Muscle of leg (tissue), 11 donors: ENCODE data around the gene PLPPR1. TPM values are rescaled to one million over a fixed set of nuclear protein-coding genes. Genes with fewer than 3 reads are reported as not detected.

Experiments
- DNase-seq: peaks from one replicate; pipeline ENCODE4 v3.0.0; 2013
- H3K27ac ChIP-seq: one replicate; pipeline ENCODE4 v1.5.1; 2013; ENCODE audit warnings: mild to moderate bottlenecking, low read length, control low read depth
- H3K27me3 ChIP-seq: one replicate; pipeline ENCODE4 v1.6.1; 2013; ENCODE audit warnings: low read length; ENCODE audit not compliant: control insufficient read depth, insufficient read depth
- H3K36me3 ChIP-seq: one replicate; pipeline ENCODE4 v1.6.1; 2013; ENCODE audit warnings: low read length; ENCODE audit not compliant: control insufficient read depth, insufficient read depth
- H3K4me1 ChIP-seq: one replicate; pipeline ENCODE4 v1.6.1; 2013; ENCODE audit warnings: low read length; ENCODE audit not compliant: control insufficient read depth, insufficient read depth
- H3K4me3 ChIP-seq: one replicate; pipeline ENCODE4 v1.5.1; 2013; ENCODE audit warnings: low read length, control low read depth
- H3K9me3 ChIP-seq: replicated peaks from 2 replicates; pipeline ENCODE4 v1.6.1; 2013; ENCODE audit warnings: low read depth, low read length; ENCODE audit not compliant: control insufficient read depth
- WGBS: methylation state at CpG from one replicate; pipeline ENCODE4 v1.1.5; 2013; ENCODE audit warnings: missing lambda C conversion rate; ENCODE audit not compliant: insufficient coverage; 5-methylcytosine and 5-hydroxymethylcytosine counted together
- polyA plus RNA-seq, 8 donors: library from polyadenylated mRNA; unstranded; fragments of 120-200 nt; gene quantifications; one replicate each; pipeline versions ENCODE4 v1.2.1 to v1.2.3, GENCODE V29; 2013; ENCODE audit warnings: inconsistent platforms in 1 of 8, low replicate concordance in 1 of 8; ENCODE audit not compliant: insufficient read length in 8 of 8, insufficient read depth in 1 of 8
- total RNA-seq: library from RNA; stranded (reverse); fragments of 120-200 nt; gene quantifications from one replicate; pipeline ENCODE4 v1.2.4, GENCODE V29; 2013

The PLPPR1 gene
- total and polyA plus RNA-seq, 9 donors = 1.8 to 4.3 (median 2.9) TPM

DNA sequence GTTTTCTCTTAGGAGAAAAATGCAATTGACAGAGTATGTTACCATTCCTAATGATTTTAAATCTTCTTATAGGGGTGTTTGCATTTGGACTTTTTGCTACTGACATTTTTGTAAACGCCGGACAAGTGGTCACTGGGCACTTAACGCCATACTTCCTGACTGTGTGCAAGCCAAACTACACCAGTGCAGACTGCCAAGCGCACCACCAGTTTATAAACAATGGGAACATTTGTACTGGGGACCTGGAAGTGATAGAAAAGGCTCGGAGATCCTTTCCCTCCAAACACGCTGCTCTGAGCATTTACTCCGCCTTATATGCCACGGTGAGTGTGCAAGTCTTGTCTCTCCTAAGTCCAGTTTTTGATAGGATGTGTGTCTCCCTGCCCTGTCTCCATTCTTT, 280.6 kb downstream of the PLPPR1 start:
- Histone ChIP-seq H3K4me1 (no peaks in the 10 kb centered on the region), H3K9me3 (no peaks in the 10 kb centered on the region), H3K27me3 (no peaks in the 10 kb centered on the region), H3K4me3 (no peak overlapping the region), H3K27ac (no peak overlapping the region), H3K36me3 (no peaks in the 10 kb centered on the region)
- no peak for DNase-seq
- WGBS = 100% methylated on average over 2 of the region's 8 CpGs

DNA sequence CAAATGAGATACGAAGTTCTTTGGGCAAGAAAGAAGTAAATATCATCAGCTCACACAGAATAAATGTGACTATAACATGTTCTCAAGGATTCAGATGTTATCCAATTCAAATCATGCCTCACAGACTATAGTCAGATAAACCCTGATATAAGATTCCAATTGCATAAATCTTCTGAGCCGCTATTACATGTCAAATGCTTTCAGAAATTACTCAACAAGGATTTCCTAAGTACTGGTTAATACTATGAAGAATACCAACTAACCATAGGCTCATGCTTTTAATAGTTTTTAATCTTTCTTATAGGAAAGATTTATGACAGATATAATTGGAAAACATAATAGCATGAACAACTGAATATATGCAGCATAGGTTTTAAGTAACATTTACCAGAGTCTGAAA, 282.7 kb downstream of the PLPPR1 start:
- Histone ChIP-seq H3K36me3 (no peaks in the 10 kb centered on the region), H3K9me3 (no peaks in the 10 kb centered on the region), H3K27ac (no peak overlapping the region), H3K4me1 (peaks cover 4% of the 10 kb centered on the region), H3K27me3 (no peaks in the 10 kb centered on the region), H3K4me3 (no peak overlapping the region)
- no peak for DNase-seq
- WGBS = no CpG with 5 or more reads among the region's 2 CpGs

DNA sequence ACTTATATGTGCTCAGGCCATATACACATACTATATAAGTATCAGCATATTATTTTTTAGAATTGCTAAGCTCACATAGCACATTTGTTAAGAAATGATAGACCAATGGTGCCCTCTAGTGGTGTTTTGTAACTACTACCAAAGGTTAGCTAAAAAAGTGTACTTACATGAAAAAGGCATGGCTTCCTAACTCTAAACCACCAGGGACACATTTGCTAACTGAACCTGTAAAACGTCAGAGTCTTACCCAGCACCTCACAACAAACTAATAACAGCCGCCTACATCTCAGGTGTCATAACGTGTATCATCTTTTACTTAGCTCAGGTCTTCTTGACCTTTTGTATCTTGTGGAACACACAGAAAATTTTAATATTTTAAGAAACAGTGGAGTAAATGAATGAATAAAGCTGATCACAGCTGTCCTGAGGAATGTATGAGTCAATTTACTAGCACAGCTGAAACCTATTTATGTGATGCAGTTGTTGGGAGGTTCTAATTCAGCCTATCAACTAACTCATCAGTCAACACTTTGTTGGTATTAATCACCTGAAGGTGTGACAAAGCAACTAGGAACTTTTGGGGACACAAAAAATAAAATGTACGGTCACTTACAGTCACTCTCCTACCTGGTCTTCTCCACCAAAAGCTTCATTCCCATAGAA, 283.4 kb downstream of the PLPPR1 start:
- Histone ChIP-seq H3K27ac (peak overlapping the region; percentile 59), H3K4me1 (peaks cover 4% of the 10 kb centered on the region), H3K4me3 (no peak overlapping the region), H3K27me3 (no peaks in the 10 kb centered on the region), H3K36me3 (no peaks in the 10 kb centered on the region), H3K9me3 (no peaks in the 10 kb centered on the region)
- peak; percentile 85 for DNase-seq
- WGBS = no CpG with 5 or more reads among the region's 4 CpGs

DNA sequence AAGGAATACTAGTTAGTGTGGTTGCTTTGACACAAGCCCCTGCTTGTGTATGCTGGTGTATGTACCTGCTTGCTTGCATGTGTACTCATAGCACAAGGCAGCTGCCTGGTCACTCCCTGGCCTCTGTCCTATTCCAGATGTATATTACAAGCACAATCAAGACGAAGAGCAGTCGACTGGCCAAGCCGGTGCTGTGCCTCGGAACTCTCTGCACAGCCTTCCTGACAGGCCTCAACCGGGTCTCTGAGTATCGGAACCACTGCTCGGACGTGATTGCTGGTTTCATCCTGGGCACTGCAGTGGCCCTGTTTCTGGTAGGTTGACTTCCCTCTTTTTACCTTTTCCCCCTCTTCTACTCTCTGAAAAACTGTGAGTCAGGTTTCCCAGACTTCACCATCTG, 284.1 kb downstream of the PLPPR1 start:
- Histone ChIP-seq H3K4me1 (peaks cover 4% of the 10 kb centered on the region), H3K9me3 (no peaks in the 10 kb centered on the region), H3K27ac (no peak overlapping the region), H3K27me3 (no peaks in the 10 kb centered on the region), H3K36me3 (no peaks in the 10 kb centered on the region), H3K4me3 (no peak overlapping the region)
- no peak for DNase-seq
- 73% methylated on average over 8 of the region's 8 CpGs for WGBS

DNA sequence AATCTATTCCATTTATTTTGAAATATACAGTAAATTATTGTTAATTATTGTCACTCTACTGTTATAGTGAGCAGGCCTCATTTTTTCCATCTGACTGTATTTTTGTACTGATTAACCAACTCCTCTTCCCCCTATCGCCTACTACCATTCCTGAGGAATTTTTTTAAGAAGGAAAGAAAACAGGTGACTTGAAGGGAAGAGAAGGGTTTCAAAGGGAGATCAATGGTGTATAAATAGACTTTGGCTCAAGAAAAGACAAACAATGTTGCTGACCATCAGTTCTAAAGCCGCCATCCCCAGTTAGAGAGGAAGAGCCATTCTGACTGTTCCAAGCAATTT, 286.6 kb downstream of the PLPPR1 start:
- H3K27me3 ChIP-seq = no peaks in the 10 kb centered on the region
- no peaks in the 10 kb centered on the region for H3K36me3 ChIP-seq
- no peak for DNase-seq
- H3K27ac ChIP-seq = no peak overlapping the region
- H3K9me3 ChIP-seq = no peaks in the 10 kb centered on the region
- WGBS = no CpG with 5 or more reads among the region's 2 CpGs
- H3K4me1 ChIP-seq = peaks cover 4% of the 10 kb centered on the region
- no peak overlapping the region for H3K4me3 ChIP-seq

DNA sequence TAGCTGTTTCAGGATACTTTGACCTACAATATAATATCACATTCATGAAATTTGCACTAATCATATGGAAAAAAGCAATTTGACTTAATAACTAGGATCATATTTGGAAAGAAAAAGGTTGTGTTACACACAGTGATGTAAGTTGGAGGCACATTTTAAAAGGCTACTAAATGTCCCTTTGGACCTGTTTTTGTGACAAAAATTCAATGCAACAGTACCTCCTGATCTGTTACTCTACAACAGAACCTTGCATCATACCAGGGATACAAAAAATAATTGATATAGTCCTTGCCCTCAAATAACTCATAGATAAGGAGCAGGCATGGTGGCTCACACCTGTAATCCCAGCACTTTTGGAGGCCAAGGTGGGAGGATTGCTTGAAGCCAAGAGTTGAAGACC, 289.2 kb downstream of the PLPPR1 start:
- no peaks in the 10 kb centered on the region for H3K9me3 ChIP-seq
- H3K27me3 ChIP-seq = no peaks in the 10 kb centered on the region
- no peak for DNase-seq
- H3K27ac ChIP-seq = no peak overlapping the region
- no peaks in the 10 kb centered on the region for H3K36me3 ChIP-seq
- H3K4me3 ChIP-seq = no peak overlapping the region
- peaks cover 4% of the 10 kb centered on the region for H3K4me1 ChIP-seq

DNA sequence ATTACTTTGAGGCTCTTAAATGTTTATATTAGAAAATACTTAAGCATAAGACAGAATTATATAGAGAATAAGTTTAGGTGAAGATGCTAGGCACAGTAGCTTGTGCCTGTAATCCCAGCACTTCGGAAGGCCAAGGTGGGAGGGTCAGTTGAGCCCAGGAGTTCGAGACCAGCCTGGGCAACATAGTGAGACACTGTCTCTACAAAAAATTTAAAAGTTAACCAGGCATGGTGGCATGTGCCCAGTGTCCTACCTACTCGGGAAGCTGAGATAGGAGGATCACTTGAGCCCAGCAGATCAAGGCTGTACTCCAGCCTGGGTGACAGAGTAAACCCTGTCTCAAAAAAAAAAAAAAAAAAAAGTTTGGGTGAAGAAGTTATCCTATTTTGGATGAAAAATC, 294.6 kb downstream of the PLPPR1 start:
- no peaks in the 10 kb centered on the region for H3K4me1 ChIP-seq

DNA sequence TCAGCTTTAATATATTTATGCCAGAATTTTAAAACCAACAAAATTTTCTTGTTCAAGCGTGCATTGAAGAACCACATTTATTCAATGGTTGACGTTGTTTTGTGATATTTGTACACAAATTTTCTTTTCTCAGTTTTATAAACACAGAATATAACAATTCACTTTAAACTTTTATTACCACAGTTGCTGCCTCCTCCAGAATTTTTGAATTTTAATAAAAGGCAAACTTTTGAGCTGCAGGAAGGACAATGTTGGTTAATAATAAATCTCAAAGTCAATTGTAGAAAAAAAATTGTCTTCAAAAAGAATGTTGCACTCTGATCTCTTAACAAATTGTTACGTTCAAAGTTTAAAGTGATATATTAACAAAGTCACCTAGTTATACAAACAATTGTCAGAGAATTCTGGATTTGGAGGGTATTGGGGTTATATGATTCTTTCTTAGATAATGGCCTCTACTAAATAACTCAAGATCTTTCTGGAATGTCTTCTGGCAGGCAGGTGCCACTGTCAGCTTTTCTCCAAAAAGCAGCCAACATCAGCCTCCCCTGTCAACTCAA, 295.8 kb downstream of the PLPPR1 start:
- Histone ChIP-seq H3K27ac (no peak overlapping the region), H3K4me1 (no peaks in the 10 kb centered on the region), H3K4me3 (no peak overlapping the region), H3K9me3 (no peaks in the 10 kb centered on the region), H3K27me3 (no peaks in the 10 kb centered on the region), H3K36me3 (no peaks in the 10 kb centered on the region)
- no CpG with 5 or more reads among the region's 3 CpGs for WGBS
- DNase-seq = no peak

More for the DNA sequence above, 294.6 kb downstream of the PLPPR1 start:
- Histone ChIP-seq H3K27ac (no peak overlapping the region), H3K4me3 (no peak overlapping the region), H3K27me3 (no peaks in the 10 kb centered on the region), H3K36me3 (no peaks in the 10 kb centered on the region), H3K9me3 (no peaks in the 10 kb centered on the region)
- no peak for DNase-seq
- WGBS = 94% methylated on average over 2 of the region's 3 CpGs

DNA sequence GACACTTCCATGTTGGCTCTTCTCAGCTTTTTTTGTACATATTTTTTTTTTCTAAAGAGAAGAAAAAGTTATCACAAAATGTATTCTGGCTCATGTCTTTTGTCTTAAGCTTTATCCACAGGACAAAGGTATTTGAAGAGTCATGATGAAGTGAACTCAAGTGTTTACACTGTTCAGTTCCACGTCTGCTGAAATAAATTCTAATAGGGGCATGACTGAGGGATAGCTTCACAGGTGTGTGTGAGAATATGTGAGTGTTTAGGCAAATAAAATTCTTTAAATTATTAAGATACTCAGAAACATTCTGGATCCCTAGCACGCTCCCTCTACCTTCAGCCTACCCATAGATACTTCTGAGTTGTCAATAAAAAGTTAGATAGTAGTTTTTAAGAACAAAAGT, 296.5 kb downstream of the PLPPR1 start:
- no CpG with 5 or more reads among the region's 2 CpGs for WGBS
- Histone ChIP-seq H3K27me3 (no peaks in the 10 kb centered on the region), H3K4me1 (no peaks in the 10 kb centered on the region), H3K36me3 (no peaks in the 10 kb centered on the region), H3K4me3 (no peak overlapping the region), H3K27ac (no peak overlapping the region), H3K9me3 (no peaks in the 10 kb centered on the region)
- DNase-seq = no peak

DNA sequence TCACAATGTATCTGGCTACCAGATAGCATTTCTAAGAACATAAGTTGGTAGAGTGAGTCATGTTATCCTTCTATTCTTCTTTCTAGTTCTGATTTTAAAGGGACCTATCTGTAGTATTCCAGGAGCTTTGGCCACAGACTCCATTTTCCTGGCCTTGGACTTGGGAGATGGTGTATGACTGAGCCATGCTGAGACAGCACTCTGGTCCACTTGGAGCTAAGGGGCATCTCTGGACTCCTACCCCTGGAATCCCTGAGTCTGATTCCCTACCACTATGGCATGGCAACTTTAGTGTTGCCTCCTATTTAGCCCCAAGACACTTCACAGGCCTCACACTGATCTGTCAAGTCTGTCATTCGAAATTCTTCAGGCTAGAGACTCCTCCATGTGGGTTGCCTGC, 297.5 kb downstream of the PLPPR1 start:
- no peaks in the 10 kb centered on the region for H3K36me3 ChIP-seq
- H3K27ac ChIP-seq = no peak overlapping the region
- H3K4me1 ChIP-seq = no peaks in the 10 kb centered on the region
- 70% methylated on average over 1 of the region's 1 CpG for WGBS
- no peaks in the 10 kb centered on the region for H3K9me3 ChIP-seq
- H3K27me3 ChIP-seq = no peaks in the 10 kb centered on the region
- no peak overlapping the region for H3K4me3 ChIP-seq
- no peak for DNase-seq

DNA sequence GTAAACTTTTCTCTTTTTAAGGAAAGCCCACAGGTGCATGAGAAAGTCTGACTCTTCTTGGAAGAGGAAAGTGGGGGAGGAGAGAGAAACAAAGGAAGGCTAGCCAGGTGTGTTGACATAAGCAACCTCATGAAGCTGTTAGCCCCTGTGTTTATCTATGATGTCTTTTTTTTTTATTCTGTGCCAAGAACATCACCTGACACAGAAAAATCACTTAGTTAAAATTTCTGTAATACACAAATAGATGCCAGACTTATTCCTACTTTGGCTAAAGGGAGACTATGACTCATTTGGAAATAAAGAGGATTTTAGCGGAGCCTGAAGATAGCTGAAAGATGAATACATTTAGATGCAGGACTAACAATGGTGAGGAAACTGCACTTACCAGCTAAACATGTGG, 298.0 kb downstream of the PLPPR1 start:
- Histone ChIP-seq H3K36me3 (no peaks in the 10 kb centered on the region), H3K4me3 (no peak overlapping the region), H3K27me3 (no peaks in the 10 kb centered on the region), H3K27ac (no peak overlapping the region), H3K9me3 (no peaks in the 10 kb centered on the region), H3K4me1 (no peaks in the 10 kb centered on the region)
- no peak for DNase-seq
- no CpG with 5 or more reads among the region's 1 CpG for WGBS
